GM18505 (cell line): ENCODE measurements around the gene AK5.
"Not testable (repeated sequence)": the region's sequence is repeated elsewhere in the genome, so short reads cannot be mapped to it uniquely, and the experiment has no call there.

Experiments used
- ATAC-seq: cut with Tn5 transposase; IDR thresholded peaks from one replicate; pipeline ENCODE4 v1.9.1; 2021; ENCODE audit not compliant: unreplicated experiment
- POLR2A ChIP-seq: IDR thresholded peaks from 4 replicates; pipeline ENCODE4 v1.6.1; 2011; ENCODE audit warnings: borderline replicate concordance; ENCODE audit not compliant: insufficient read depth, insufficient read length; ENCODE audit errors: extremely low read depth

Gene AK5

GRCh38 chr1:77387553-77387952, 105.7 kb downstream of the AK5 start:
- no peak for ATAC-seq
- TF ChIP-seq POLR2A = no peak

- no peak for ATAC-seq
- TF ChIP-seq POLR2A = no peak
Measured at GRCh38 chr1:77388661-77389060, 106.8 kb downstream of the AK5 start.

- ATAC-seq = no peak
- no peak for TF ChIP-seq POLR2A
Measured at GRCh38 chr1:77392486-77392885, 110.7 kb downstream of the AK5 start.

GRCh38 chr1:77394166-77394565, 112.3 kb downstream of the AK5 start:
- TF ChIP-seq POLR2A = no peak
- ATAC-seq = no peak

GRCh38 chr1:77395051-77395450, 113.2 kb downstream of the AK5 start:
- no peak for TF ChIP-seq POLR2A
- no peak for ATAC-seq

GRCh38 chr1:77398152-77398551, 116.3 kb downstream of the AK5 start:
- no peak for ATAC-seq
- no peak for TF ChIP-seq POLR2A

GRCh38 chr1:77399250-77400086, 117.6 kb downstream of the AK5 start:
- TF ChIP-seq POLR2A = no peak

GRCh38 chr1:77400781-77401180, 119.0 kb downstream of the AK5 start:
- no peak for ATAC-seq
- TF ChIP-seq POLR2A = no peak

More at GRCh38 chr1:77399250-77400086, 117.6 kb downstream of the AK5 start:
- no peak for ATAC-seq

GRCh38 chr1:77401384-77401783, 119.6 kb downstream of the AK5 start:
- no peak for ATAC-seq
- no peak for TF ChIP-seq POLR2A

- no peak for TF ChIP-seq POLR2A
- ATAC-seq = no peak
Measured at GRCh38 chr1:77405186-77405585, 123.4 kb downstream of the AK5 start.

- no peak for TF ChIP-seq POLR2A
- no peak for ATAC-seq
Measured at GRCh38 chr1:77406661-77407060, 124.8 kb downstream of the AK5 start.

- no peak for ATAC-seq
- TF ChIP-seq POLR2A = no peak
Measured at GRCh38 chr1:77407738-77408375, 126.0 kb downstream of the AK5 start.

- ATAC-seq = not testable (repeated sequence)
Measured at GRCh38 chr1:77408933-77409332, 127.1 kb downstream of the AK5 start.
